GM21529 (cell line): ENCODE data around the gene NPIPA1.
"Not testable (repeated sequence)": the region's sequence is repeated elsewhere in the genome, so short reads cannot be mapped to it uniquely, and the experiment has no call there.

Source experiments
- ATAC-seq: cut with Tn5 transposase; IDR thresholded peaks from one replicate; pipeline ENCODE4 v1.9.1; 2021; ENCODE audit not compliant: unreplicated experiment

Gene NPIPA1

GRCh38 chr16:14937143-14937542, at the start of gene NPIPA1:
NPIPA1 (plus strand) TSS chr16:14937443; CDS start chr16:14937443, 0 bp downstream.
- ATAC-seq = not testable (repeated sequence)

GRCh38 chr16:14892111-14892510, 45.1 kb upstream of the NPIPA1 start:
- ATAC-seq = not testable (repeated sequence)

- not testable (repeated sequence) for ATAC-seq
Observed at GRCh38 chr16:14895382-14895781, 41.9 kb upstream of the NPIPA1 start.

- not testable (repeated sequence) for ATAC-seq
Observed at GRCh38 chr16:14896023-14896422, 41.2 kb upstream of the NPIPA1 start.

- ATAC-seq = not testable (repeated sequence)
Observed at GRCh38 chr16:14897006-14897664, 40.1 kb upstream of the NPIPA1 start.

GRCh38 chr16:14898162-14898561, 39.1 kb upstream of the NPIPA1 start:
- not testable (repeated sequence) for ATAC-seq

- not testable (repeated sequence) for ATAC-seq
Observed at GRCh38 chr16:14903191-14903957, 33.9 kb upstream of the NPIPA1 start.

GRCh38 chr16:14909744-14910143, 27.5 kb upstream of the NPIPA1 start:
- not testable (repeated sequence) for ATAC-seq

GRCh38 chr16:14910833-14911629, 26.2 kb upstream of the NPIPA1 start:
- ATAC-seq = not testable (repeated sequence)

- not testable (repeated sequence) for ATAC-seq
Observed at GRCh38 chr16:14911954-14912353, 25.3 kb upstream of the NPIPA1 start.

- not testable (repeated sequence) for ATAC-seq
Observed at GRCh38 chr16:14912588-14912987, 24.7 kb upstream of the NPIPA1 start.

- not testable (repeated sequence) for ATAC-seq
Observed at GRCh38 chr16:14918504-14918903, 18.7 kb upstream of the NPIPA1 start.

- ATAC-seq = not testable (repeated sequence)
Observed at GRCh38 chr16:14919837-14920600, 17.2 kb upstream of the NPIPA1 start.

GRCh38 chr16:14922285-14922684, 15.0 kb upstream of the NPIPA1 start:
- not testable (repeated sequence) for ATAC-seq

GRCh38 chr16:14922968-14923367, 14.3 kb upstream of the NPIPA1 start:
- not testable (repeated sequence) for ATAC-seq

GRCh38 chr16:14923394-14924088, 13.7 kb upstream of the NPIPA1 start:
- ATAC-seq = not testable (repeated sequence)

GRCh38 chr16:14924359-14924758, 12.9 kb upstream of the NPIPA1 start:
- ATAC-seq = not testable (repeated sequence)

GRCh38 chr16:14924982-14925381, 12.3 kb upstream of the NPIPA1 start:
- ATAC-seq = not testable (repeated sequence)

- not testable (repeated sequence) for ATAC-seq
Observed at GRCh38 chr16:14928064-14928714, 9.1 kb upstream of the NPIPA1 start.
